Parathyroid adenoma (tissue), 2 donors: ENCODE results near the gene POLD1.

Experiments used
- H2AFZ ChIP-seq: fragments of 300-600 bp; sonication (generic); one replicate; pipeline ENCODE4 v1.7.0; 2017; ENCODE audit warnings: antibody characterized with exemption, mild to moderate bottlenecking
- H3K27ac ChIP-seq: fragments of 300-600 bp; sonication (generic); one replicate; pipeline ENCODE4 v1.7.0; 2017
- H3K27me3 ChIP-seq: fragments of 300-600 bp; sonication (generic); one replicate; pipeline ENCODE4 v1.7.0; 2017; ENCODE audit warnings: low read length; ENCODE audit not compliant: control insufficient read depth, insufficient read depth
- H3K36me3 ChIP-seq: fragments of 300-600 bp; sonication (generic); one replicate; pipeline ENCODE4 v1.7.0; 2017; ENCODE audit warnings: low read length; ENCODE audit not compliant: control insufficient read depth, insufficient read depth
- H3K4me1 ChIP-seq: fragments of 300-600 bp; sonication (generic); one replicate; pipeline ENCODE4 v1.7.0; 2017; ENCODE audit warnings: control low read depth
- H3K4me2 ChIP-seq: fragments of 300-600 bp; sonication (generic); one replicate; pipeline ENCODE4 v1.7.0; 2017; ENCODE audit warnings: low read length
- H3K4me3 ChIP-seq: fragments of 300-600 bp; sonication (generic); one replicate; pipeline ENCODE4 v1.7.0; 2017; ENCODE audit warnings: low read depth, low read length
- H3K79me2 ChIP-seq: fragments of 300-600 bp; sonication (generic); one replicate; pipeline ENCODE4 v1.7.0; 2017; ENCODE audit warnings: control low read depth
- H3K9ac ChIP-seq: fragments of 300-600 bp; sonication (generic); one replicate; pipeline ENCODE4 v1.7.0; 2017; ENCODE audit warnings: mild to moderate bottlenecking
- H3K9me3 ChIP-seq: fragments of 300-600 bp; sonication (generic); one replicate; pipeline ENCODE4 v1.7.0; 2017; ENCODE audit warnings: low read length; ENCODE audit not compliant: control insufficient read depth
- TF ChIP-seq, protein P1 (sequence below): fragments of 300-600 bp; sonication (generic); IDR thresholded peaks from one replicate; pipeline ENCODE4 v1.7.0; 2017; ENCODE audit warnings: antibody characterized with exemption, mild to moderate bottlenecking
- donor health status: primary hyperparathyroidism.

POLD1 gene

DNA sequence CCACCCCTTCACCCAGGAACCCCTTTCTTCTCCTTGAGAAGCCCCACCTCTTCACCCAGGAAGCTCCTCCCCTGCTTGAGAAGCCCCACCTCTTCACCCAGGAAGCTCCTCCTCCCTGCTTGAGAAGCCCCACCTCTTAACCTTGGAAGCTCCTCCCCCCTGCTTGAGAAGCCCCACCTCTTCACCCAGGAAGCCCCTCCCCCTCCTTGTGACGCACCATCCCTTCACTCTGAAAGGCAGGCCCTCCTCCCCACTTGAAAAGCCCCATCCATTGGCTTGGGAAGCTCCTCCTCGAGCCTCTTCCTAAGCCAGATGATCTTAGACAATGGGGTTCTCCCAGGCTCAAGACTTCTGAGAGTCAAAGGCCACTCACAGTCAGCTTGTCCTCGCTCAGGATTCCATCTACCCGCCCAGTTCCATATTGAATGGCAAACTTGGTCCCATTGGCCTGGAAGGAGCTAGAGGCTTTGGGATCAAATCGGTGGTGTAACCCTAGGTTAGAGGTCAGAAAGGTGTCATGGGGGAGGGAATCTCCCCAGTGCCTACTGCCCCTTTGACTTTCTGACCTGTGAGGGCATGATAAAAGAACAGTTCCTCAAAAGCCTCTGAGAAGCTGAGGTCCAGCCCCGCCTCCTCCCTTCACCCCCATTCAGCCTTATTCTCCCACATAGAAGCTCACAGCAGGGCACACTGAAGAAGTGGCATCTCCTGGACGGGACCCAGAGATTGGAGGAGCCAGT lies 22.7 kb upstream of the POLD1 start:
- Histone ChIP-seq H3K4me1 (no peaks in the 10 kb centered on the region), H2AFZ (no peak overlapping the region), H3K79me2 (no peaks in the 10 kb centered on the region), H3K36me3 (no peaks in the 10 kb centered on the region), H3K27me3 (no peaks in the 10 kb centered on the region), H3K27ac (no peak overlapping the region), H3K9ac (no peak overlapping the region), H3K9me3 (no peaks in the 10 kb centered on the region), H3K4me3 (no peak overlapping the region), H3K4me2 (no peak overlapping the region)
- TF ChIP-seq, protein P1, sequence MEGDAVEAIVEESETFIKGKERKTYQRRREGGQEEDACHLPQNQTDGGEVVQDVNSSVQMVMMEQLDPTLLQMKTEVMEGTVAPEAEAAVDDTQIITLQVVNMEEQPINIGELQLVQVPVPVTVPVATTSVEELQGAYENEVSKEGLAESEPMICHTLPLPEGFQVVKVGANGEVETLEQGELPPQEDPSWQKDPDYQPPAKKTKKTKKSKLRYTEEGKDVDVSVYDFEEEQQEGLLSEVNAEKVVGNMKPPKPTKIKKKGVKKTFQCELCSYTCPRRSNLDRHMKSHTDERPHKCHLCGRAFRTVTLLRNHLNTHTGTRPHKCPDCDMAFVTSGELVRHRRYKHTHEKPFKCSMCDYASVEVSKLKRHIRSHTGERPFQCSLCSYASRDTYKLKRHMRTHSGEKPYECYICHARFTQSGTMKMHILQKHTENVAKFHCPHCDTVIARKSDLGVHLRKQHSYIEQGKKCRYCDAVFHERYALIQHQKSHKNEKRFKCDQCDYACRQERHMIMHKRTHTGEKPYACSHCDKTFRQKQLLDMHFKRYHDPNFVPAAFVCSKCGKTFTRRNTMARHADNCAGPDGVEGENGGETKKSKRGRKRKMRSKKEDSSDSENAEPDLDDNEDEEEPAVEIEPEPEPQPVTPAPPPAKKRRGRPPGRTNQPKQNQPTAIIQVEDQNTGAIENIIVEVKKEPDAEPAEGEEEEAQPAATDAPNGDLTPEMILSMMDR = no peak

DNA sequence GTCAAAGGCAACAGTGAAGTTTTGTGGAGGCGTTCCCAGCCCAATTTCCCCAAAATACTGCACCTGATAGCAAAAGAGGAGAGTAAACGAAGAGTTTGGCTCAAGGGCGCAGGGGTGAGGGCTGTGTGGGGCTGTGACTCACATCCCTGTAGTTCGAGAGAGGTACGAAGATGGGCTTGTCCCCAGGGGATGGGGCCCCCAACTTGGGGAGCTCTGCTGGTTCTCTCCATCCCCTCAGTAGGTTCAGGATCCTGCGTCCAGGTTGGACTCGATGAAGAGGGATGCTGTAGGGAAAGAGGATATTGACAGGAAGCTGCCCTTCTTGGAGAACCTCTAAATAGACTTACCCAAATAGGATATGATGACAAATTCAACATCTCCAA lies 22.1 kb upstream of the POLD1 start:
- H3K79me2 ChIP-seq = no peaks in the 10 kb centered on the region
- no peaks in the 10 kb centered on the region for H3K4me1 ChIP-seq
- H3K4me3 ChIP-seq = no peak overlapping the region
- H3K4me2 ChIP-seq = no peak overlapping the region
- no peak overlapping the region for H3K27ac ChIP-seq
- H3K36me3 ChIP-seq = no peaks in the 10 kb centered on the region
- no peaks in the 10 kb centered on the region for H3K27me3 ChIP-seq
- no peak overlapping the region for H2AFZ ChIP-seq
- TF ChIP-seq, protein P1 = no peak
- no peak overlapping the region for H3K9ac ChIP-seq
- no peaks in the 10 kb centered on the region for H3K9me3 ChIP-seq

DNA sequence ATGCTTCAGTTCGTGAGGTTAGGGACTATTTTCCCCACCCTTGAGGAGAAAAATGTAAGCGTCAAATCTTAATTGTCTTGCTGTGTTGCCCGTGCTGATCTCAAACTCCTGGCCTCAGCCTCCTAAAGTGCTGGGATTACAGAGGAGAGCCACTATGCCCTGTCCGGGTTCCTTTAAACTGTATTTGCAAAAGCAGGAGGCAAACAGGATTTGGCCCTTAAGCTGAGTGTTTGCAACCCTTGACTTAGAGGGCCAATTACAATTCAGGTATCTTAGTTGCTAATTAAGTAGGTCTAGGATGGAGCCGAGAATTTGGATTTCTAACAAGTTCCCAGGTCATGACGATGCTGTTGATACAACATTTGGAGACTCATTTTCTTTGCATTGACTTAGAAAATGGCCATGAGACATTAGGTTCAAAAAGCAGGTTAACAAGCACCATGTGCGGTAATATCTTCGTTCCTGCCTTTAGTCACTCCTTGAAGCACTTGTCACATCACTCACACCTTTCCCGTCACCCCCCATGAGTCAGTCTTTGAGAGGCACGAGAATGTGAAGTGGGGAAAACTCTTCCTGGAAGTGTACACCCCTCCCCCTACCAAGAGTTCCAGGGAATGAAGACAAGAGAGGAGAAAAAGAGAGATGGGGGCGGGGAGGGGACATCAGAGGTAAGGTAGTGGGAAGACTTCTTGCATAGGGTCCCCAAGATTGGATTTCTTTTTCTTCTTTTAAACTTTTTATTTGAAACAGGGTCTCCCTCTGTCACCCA lies 21.3 kb upstream of the POLD1 start:
- Histone ChIP-seq H3K36me3 (no peaks in the 10 kb centered on the region), H3K9ac (no peak overlapping the region), H3K27ac (no peak overlapping the region), H3K79me2 (no peaks in the 10 kb centered on the region), H2AFZ (no peak overlapping the region), H3K4me3 (no peak overlapping the region), H3K4me2 (no peak overlapping the region), H3K27me3 (no peaks in the 10 kb centered on the region), H3K9me3 (no peaks in the 10 kb centered on the region), H3K4me1 (no peaks in the 10 kb centered on the region)
- TF ChIP-seq, protein P1 = no peak

DNA sequence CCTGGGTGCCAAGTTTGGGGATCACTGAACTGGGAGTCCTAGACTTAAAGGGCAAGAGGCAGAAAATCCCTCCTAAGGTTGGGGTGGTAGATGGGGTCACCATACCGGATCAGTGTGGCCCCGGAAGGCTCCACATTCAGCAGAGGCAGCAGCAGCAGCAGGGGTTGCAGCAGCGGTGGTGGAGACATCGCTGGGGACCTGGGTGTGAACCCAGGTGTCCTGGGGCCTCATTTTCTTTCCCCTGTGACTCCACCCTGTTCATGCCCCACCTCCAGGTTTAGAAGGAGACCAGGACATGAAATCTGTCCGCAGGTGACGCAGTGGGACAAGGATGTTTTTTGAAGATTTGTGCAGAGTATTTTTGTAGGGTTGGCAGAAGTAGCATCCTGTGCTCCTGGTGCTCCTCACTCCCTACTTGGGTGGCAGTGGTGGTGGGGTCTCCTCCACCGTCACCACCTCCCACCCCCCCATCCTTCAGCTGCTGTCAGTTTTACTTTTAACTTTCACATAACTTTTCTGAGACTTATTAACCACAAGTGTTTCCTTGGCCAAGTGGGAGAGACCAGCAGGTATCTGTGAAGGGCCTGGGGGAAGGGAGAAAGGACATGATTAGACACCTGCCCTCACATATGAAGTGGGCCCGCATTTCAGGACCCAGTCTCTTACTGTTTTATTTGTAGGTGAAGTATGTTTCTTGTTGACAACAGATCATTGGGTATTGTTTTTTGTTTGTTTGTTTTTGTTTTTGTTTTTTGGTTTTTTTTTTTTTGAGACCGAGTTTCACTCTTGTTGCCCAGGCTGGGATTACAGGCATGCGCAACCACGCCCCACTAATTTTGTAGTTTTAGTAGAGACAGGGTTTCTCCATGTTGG lies 18.5 kb upstream of the POLD1 start, which contains the start of gene NAPSA:
TSS of gene NAPSA (minus strand) at position 206 of the 873 bp plus-strand sequence. CDS start at position 188, 18 bp downstream.
- TF ChIP-seq, protein P1 = no peak
- Histone ChIP-seq H3K79me2 (no peaks in the 10 kb centered on the region), H3K4me3 (no peak within 1 kb of the TSS), H3K9ac (no peak within 1 kb of the TSS), H3K27me3 (no peaks in the 10 kb centered on the region), H3K9me3 (no peaks in the 10 kb centered on the region), H2AFZ (no peak within 1 kb of the TSS), H3K4me1 (peaks cover 4% of the 10 kb centered on the region), H3K27ac (no peak within 1 kb of the TSS), H3K4me2 (no peak within 1 kb of the TSS), H3K36me3 (no peaks in the 10 kb centered on the region)
